H1 (cell line): ENCODE measurements around the gene CHST4. TPM values are rescaled to one million over a fixed set of nuclear protein-coding genes. Genes with fewer than 3 reads are reported as not detected.

Source experiments
- CTCF ChIA-PET: fragments of 300-600 bp; sonication (Branson Sonifier 250); formaldehyde crosslinking; loops from one replicate; lab custom pipeline; 2021; ENCODE audit not compliant: partially characterized antibody; lab: Charles Lee
- POLR2A ChIA-PET: fragments of 300-600 bp; sonication (Branson Sonifier 250); formaldehyde crosslinking; loops from one replicate; lab custom pipeline; 2021; ENCODE audit warnings: inconsistent platforms; ENCODE audit not compliant: partially characterized antibody; lab: Charles Lee
- DNase-seq, 2 experiments: peaks; one replicate each; pipeline versions ENCODE4 v3.0.0 to v3.0.0-alpha.2; 2010 to 2022; ENCODE audit warnings: low spot score in 2 of 2, low read depth in 1 of 2, mixed read lengths in 1 of 2
- FAIRE-seq: peaks from 2 replicates; lab custom pipeline; 2011; peaks lifted over from hg19 to GRCh38; lab: Jason Lieb, UNC
- H2AFZ ChIP-seq: 2 replicates; pipeline ENCODE4 v1.8.1; 2012; ENCODE audit warnings: low read length, inconsistent platforms
- H2AK5ac ChIP-seq: 2 replicates; pipeline ENCODE4 v1.6.1; 2013; ENCODE audit warnings: low read depth, low read length
- H2BK120ac ChIP-seq: replicated peaks from 2 replicates; pipeline ENCODE3; 2013; ENCODE audit warnings: low read depth, low read length, inconsistent platforms
- H2BK12ac ChIP-seq: 2 replicates; pipeline ENCODE4 v1.6.1; 2013; ENCODE audit warnings: low read depth, low read length
- H2BK15ac ChIP-seq: 2 replicates; pipeline ENCODE4 v1.6.1; 2013; ENCODE audit warnings: low read length
- H2BK20ac ChIP-seq: 2 replicates; pipeline ENCODE4 v1.6.1; 2013; ENCODE audit warnings: low read length
- H2BK5ac ChIP-seq: 2 replicates; pipeline ENCODE4 v1.6.1; 2013; ENCODE audit warnings: low read depth, low read length
- H3K14ac ChIP-seq: 2 replicates; pipeline ENCODE4 v1.6.1; 2013; ENCODE audit warnings: inconsistent platforms; ENCODE audit not compliant: insufficient read length
- H3K18ac ChIP-seq: 2 replicates; pipeline ENCODE4 v1.6.1; 2013; ENCODE audit warnings: low read length; ENCODE audit errors: extremely low read depth
- H3K23ac ChIP-seq: 2 replicates; pipeline ENCODE4 v1.6.1; 2013; ENCODE audit warnings: inconsistent platforms; ENCODE audit not compliant: insufficient read length
- H3K23me2 ChIP-seq: 2 replicates; pipeline ENCODE4 v1.6.1; 2013; ENCODE audit warnings: low read depth, low read length
- H3K27ac ChIP-seq: 2 replicates; pipeline ENCODE4 v1.6.1; 2011; ENCODE audit warnings: low read depth, low read length, inconsistent platforms
- H3K27me3 ChIP-seq, 4 experiments: replicated peaks in 1 of 4; 1 replicate in 1 of 4; 2 replicates in 3 of 4; pipeline versions ENCODE4 v1.6.1 to v1.8.1; 2011 to 2013; ENCODE audit warnings: low read length in 3 of 4, mild to moderate bottlenecking in 3 of 4, inconsistent platforms in 2 of 4, mixed read lengths in 2 of 4, moderate library complexity in 1 of 4; ENCODE audit not compliant: control insufficient read depth in 3 of 4, insufficient read depth in 3 of 4; ENCODE audit errors: extremely low read depth in 1 of 4
- H3K36me3 ChIP-seq, 4 experiments: 2 replicates each; pipeline versions ENCODE4 v1.6.1 to v1.8.1; 2011 to 2013; ENCODE audit warnings: mild to moderate bottlenecking in 4 of 4, low read length in 3 of 4, moderate library complexity in 2 of 4, control low read depth in 1 of 4, inconsistent platforms in 1 of 4; ENCODE audit not compliant: insufficient read depth in 4 of 4, control insufficient read depth in 2 of 4
- H3K4ac ChIP-seq: replicated peaks from 2 replicates; pipeline ENCODE3; 2013; ENCODE audit warnings: low read length, low read depth, mixed read lengths, inconsistent platforms; ENCODE audit not compliant: insufficient read length
- H3K4me1 ChIP-seq, 4 experiments: replicated peaks in 1 of 4; 1 replicate in 1 of 4; 2 replicates in 3 of 4; pipeline versions ENCODE4 v1.6.1 to v1.8.1; 2011 to 2013; ENCODE audit warnings: low read length in 3 of 4, inconsistent platforms in 2 of 4, mixed read lengths in 1 of 4; ENCODE audit not compliant: insufficient read depth in 4 of 4, control insufficient read depth in 3 of 4
- H3K4me2 ChIP-seq, 2 experiments: 2 replicates each; pipeline versions ENCODE4 v1.6.1 to v1.8.1; 2011 to 2013; ENCODE audit warnings: low read depth in 2 of 2, low read length in 2 of 2, control low read depth in 1 of 2, inconsistent platforms in 1 of 2, mild to moderate bottlenecking in 1 of 2; ENCODE audit not compliant: insufficient read depth in 1 of 2
- H3K4me3 ChIP-seq, 4 experiments: fragments of 200-600, 300-600 bp in 1 of 4; sonication (generic), shearing (Covaris generic), sonication (Bioruptor Twin) in 1 of 4; 2 replicates each; pipeline versions ENCODE4 v1.5.1 to v1.8.1; 2011 to 2016; ENCODE audit warnings: low read length in 4 of 4, low read depth in 3 of 4, control low read depth in 2 of 4, inconsistent platforms in 2 of 4, mild to moderate bottlenecking in 2 of 4, mixed read lengths in 1 of 4, moderate library complexity in 1 of 4; ENCODE audit not compliant: insufficient read depth in 2 of 4; ENCODE audit errors: extremely low read depth in 1 of 4
- H3K56ac ChIP-seq: replicated peaks from 2 replicates; pipeline ENCODE3; 2013; ENCODE audit warnings: low read depth, mild to moderate bottlenecking, mixed read lengths, low read length, inconsistent platforms; ENCODE audit not compliant: insufficient read length
- H3K79me1 ChIP-seq: 2 replicates; pipeline ENCODE4 v1.6.1; 2013; ENCODE audit warnings: low read depth, low read length, control low read depth
- H3K79me2 ChIP-seq, 2 experiments: 2 replicates each; pipeline versions ENCODE4 v1.6.1 to v1.8.1; 2012 to 2013; ENCODE audit warnings: low read length in 2 of 2, mild to moderate bottlenecking in 2 of 2, inconsistent platforms in 1 of 2; ENCODE audit not compliant: insufficient read depth in 2 of 2, control insufficient read depth in 1 of 2
- H3K9ac ChIP-seq, 4 experiments: replicated peaks in 1 of 4; 1 replicate in 1 of 4; 2 replicates in 3 of 4; pipeline versions ENCODE4 v1.6.1 to v1.8.1; 2011 to 2013; ENCODE audit warnings: low read depth in 3 of 4, low read length in 3 of 4, control low read depth in 2 of 4, mild to moderate bottlenecking in 2 of 4, moderate library complexity in 2 of 4, inconsistent platforms in 1 of 4; ENCODE audit errors: extremely low read depth in 1 of 4
- H3K9me3 ChIP-seq, 2 experiments: 2 replicates each; pipeline versions ENCODE4 v1.6.1 to v1.8.1; 2012 to 2013; ENCODE audit warnings: mild to moderate bottlenecking in 2 of 2, moderate library complexity in 2 of 2, control low read depth in 1 of 2, inconsistent platforms in 1 of 2, low read depth in 1 of 2, low read length in 1 of 2, mixed read lengths in 1 of 2; ENCODE audit not compliant: insufficient read depth in 2 of 2
- H4K20me1 ChIP-seq, 2 experiments: replicated peaks in 1 of 2; 2 replicates each; pipeline versions ENCODE3 to v1.8.1; 2011 to 2013; ENCODE audit warnings: inconsistent platforms in 2 of 2, low read length in 2 of 2, mild to moderate bottlenecking in 1 of 2; ENCODE audit not compliant: insufficient read depth in 2 of 2, control insufficient read depth in 1 of 2
- H4K5ac ChIP-seq: 2 replicates; pipeline ENCODE4 v1.6.1; 2013; ENCODE audit warnings: low read length, low read depth, mixed read lengths, inconsistent platforms; ENCODE audit not compliant: insufficient read length
- H4K8ac ChIP-seq: 2 replicates; pipeline ENCODE4 v1.8.0; 2013; ENCODE audit warnings: mild to moderate bottlenecking, moderate library complexity, low read length, inconsistent platforms; ENCODE audit not compliant: insufficient read depth; ENCODE audit errors: extremely low read depth
- H4K91ac ChIP-seq: replicated peaks from 2 replicates; pipeline ENCODE3; 2013; ENCODE audit warnings: low read length, mixed read lengths, inconsistent platforms; ENCODE audit not compliant: insufficient read length
- BACH1 ChIP-seq: IDR thresholded peaks from 2 replicates; pipeline ENCODE4 v1.6.1; 2012; ENCODE audit warnings: low read length, improper control_type of control experiment
- EGR1 ChIP-seq: IDR thresholded peaks from 2 replicates; pipeline ENCODE4 v1.6.1; 2011; ENCODE audit warnings: low read depth, low read length, borderline replicate concordance
- EP300 ChIP-seq, 2 experiments: IDR thresholded peaks; 1 replicate in 1 of 2; 2 replicates in 1 of 2; pipeline ENCODE4 v1.6.1; 2011 to 2012; ENCODE audit warnings: low read depth in 2 of 2, low read length in 2 of 2, mild to moderate bottlenecking in 2 of 2, borderline replicate concordance in 1 of 2, inconsistent platforms in 1 of 2, moderate library complexity in 1 of 2
- KDM1A ChIP-seq: fragments of 200-600, 300-600 bp; sonication (generic); IDR thresholded peaks from 2 replicates; pipeline ENCODE4 v1.7.1; 2016; ENCODE audit warnings: mild to moderate bottlenecking, low read length, borderline replicate concordance
- KDM4A ChIP-seq: IDR thresholded peaks from one replicate; pipeline ENCODE4 v1.7.1; 2012; ENCODE audit warnings: low read depth, mild to moderate bottlenecking, moderate library complexity, low read length, inconsistent platforms; ENCODE audit not compliant: severe bottlenecking
- KDM5A ChIP-seq: fragments of 200-600 bp; IDR thresholded peaks from 2 replicates; pipeline ENCODE4 v1.7.1; 2012; ENCODE audit warnings: mild to moderate bottlenecking, low read length, inconsistent platforms, mixed read lengths
- POLR2AphosphoS5 ChIP-seq: IDR thresholded peaks from 2 replicates; pipeline ENCODE4 v1.6.1; 2011; ENCODE audit warnings: low read depth, low read length
- POU5F1 ChIP-seq: IDR thresholded peaks from 2 replicates; pipeline ENCODE4 v1.6.1; 2011; ENCODE audit warnings: low read depth, mild to moderate bottlenecking, low read length, moderate library complexity
- RBBP5 ChIP-seq: IDR thresholded peaks from 2 replicates; pipeline ENCODE4 v1.7.1; 2012; ENCODE audit warnings: low read depth, mild to moderate bottlenecking, inconsistent platforms, low read length, moderate library complexity, borderline replicate concordance
- RFX5 ChIP-seq: IDR thresholded peaks from 2 replicates; pipeline ENCODE4 v1.6.1; 2011; ENCODE audit warnings: low read depth, low read length, improper control_type of control experiment, borderline replicate concordance
- RNF2 ChIP-seq: fragments of 200-900, 300-1000 bp; sonication (generic); IDR thresholded peaks from 2 replicates; pipeline ENCODE4 v1.7.1; 2016; ENCODE audit warnings: borderline replicate concordance, low read depth, mild to moderate bottlenecking, antibody characterized with exemption, low read length; ENCODE audit not compliant: poor library complexity, severe bottlenecking; ENCODE audit errors: missing control alignments
- RXRA ChIP-seq: IDR thresholded peaks from 2 replicates; pipeline ENCODE4 v1.6.1; 2011; ENCODE audit warnings: low read depth, mild to moderate bottlenecking, low read length, moderate library complexity; ENCODE audit not compliant: insufficient read depth
- ZNF274 ChIP-seq: IDR thresholded peaks from 2 replicates; pipeline ENCODE4 v1.7.0; 2012; ENCODE audit warnings: low read length, borderline replicate concordance; ENCODE audit errors: extremely low read depth
- WGBS, 2 experiments: shearing (Covaris generic) in 1 of 2; methylation state at CpG; one replicate each; pipeline versions ENCODE4 v1.1.6 to v1.1.7; 2013 to 2015; ENCODE audit warnings: low lambda C conversion rate in 2 of 2, mixed read lengths in 2 of 2, inconsistent platforms in 1 of 2, low coverage in 1 of 2, missing lambda C conversion rate in 1 of 2; ENCODE audit not compliant: insufficient replicate concordance in 2 of 2, insufficient coverage in 1 of 2, insufficient read length in 1 of 2; ENCODE audit errors: extremely low coverage in 1 of 2, missing lambda C conversion rate in 1 of 2; 5-methylcytosine and 5-hydroxymethylcytosine counted together
- polyA plus RNA-seq, 7 experiments: library from polyadenylated mRNA; depleted of rRNA in 3 of 7; stranded (reverse) in 5 of 7; unstranded in 2 of 7; fragments of >200 nt in 5 of 7; fragments of 200-250 nt in 2 of 7; gene quantifications; 1 replicate in 5 of 7; 2 replicates in 1 of 7; 4 replicates in 1 of 7; pipeline versions ENCODE4 v1.2.1 to v1.2.3, GENCODE V29; 2011 to 2013; ENCODE audit warnings: missing spikeins in 2 of 7, mixed read lengths in 2 of 7
- total RNA-seq: library from RNA; stranded (reverse); fragmentation: NEBNext Ultra II Directional; extraction: Animal tissue kit (Norgen Biotek cat#: 25700); gene quantifications from 2 replicates; pipeline ENCODE4 v1.2.1, GENCODE V29; 2021

The CHST4 gene
- total and polyA plus RNA-seq, 2 of the 8 experiments (the other 6 are each of a cell fraction or from before 2014, with no cell fraction given): 12.1 to 14.6 TPM

GRCh38 chr16:71569621-71570020 is 43.4 kb downstream of the CHST4 start:
- Histone ChIP-seq H2BK12ac (no peak overlapping the region), H4K20me1 (no peaks in the 10 kb centered on the region), H3K9me3 (no peaks in the 10 kb centered on the region), H3K79me1 (no peaks in the 10 kb centered on the region), H3K14ac (no peak overlapping the region), H3K27me3 (no peaks in the 10 kb centered on the region), H3K23me2 (peaks cover under 1% of the 10 kb centered on the region; the same call in 1 of the 2 replicates), H3K9ac (no peak overlapping the region), H2BK20ac (no peak overlapping the region), H3K36me3 (no peaks in the 10 kb centered on the region), H3K4me3 (no peak overlapping the region), H2BK15ac (no peak overlapping the region), H3K79me2 (no peaks in the 10 kb centered on the region), H3K56ac (no peak overlapping the region), H2AK5ac (no peak overlapping the region), H2BK120ac (no peak overlapping the region), H3K4me2 (no peak overlapping the region), H3K23ac (no peak overlapping the region), H4K5ac (no peak overlapping the region), H2AFZ (no peak overlapping the region), H3K18ac (no peak overlapping the region), H3K4ac (no peak overlapping the region), H4K8ac (peak overlapping the region; percentile 39; the same call in 1 of the 2 replicates), H2BK5ac (no peak overlapping the region), H3K27ac (no peak overlapping the region), H4K91ac (no peak overlapping the region), H3K4me1 (peaks cover 0 to under 1% (median 0%) of the 10 kb centered on the region in 4 experiments; a peak in 1 of 7 replicates)
- ChIA-PET CTCF (interaction anchor here (0.6 to 15.5 kb wide), 4 partner anchors 16 to 70 kb away, joined by 3 to 89 read pairs (median 3); no protein-coding TSS in a partner anchor), POLR2A (no interaction called here)
- DNase-seq (no peak), FAIRE-seq (no peak)
- WGBS, 2 experiments: 91% methylated on average over 4 of the region's 4 CpGs; no CpG with 5 or more reads in 1 of the 2 experiments
- TF ChIP-seq POU5F1 (no peak), KDM5A (no peak), POLR2AphosphoS5 (no peak), ZNF274 (no peak), KDM1A (no peak), RNF2 (no peak), BACH1 (no peak), EGR1 (no peak), KDM4A (no peak), RFX5 (no peak), EP300 (IDR thresholded peaks at IDR 0.05; ENCODE audit: borderline replicate concordance in 1 of 2, low read depth in 2 of 2, low read length in 2 of 2) (no peak), RXRA (no peak), RBBP5 (no peak)
